ENCODE measurements around the gene B3GALT4. TPM values are rescaled to one million over a fixed set of nuclear protein-coding genes. Genes with fewer than 3 reads are reported as not detected.

B3GALT4 gene
- total RNA-seq, 6 experiments from 2014 or later, result 0.66 to 3.0 (median 2.7) TPM

- Mint-ChIP-seq H3K4me3 (no peak overlapping the region), H3K36me3 (ENCODE audit: low read depth) (0 out of 2 replicates have a peak, but pooled peaks cover 9% of the 10 kb centered on the region), H3K27me3 (ENCODE audit: insufficient read depth) (peaks cover 17% of the 10 kb centered on the region), H3K9me3 (peaks cover 4% of the 10 kb centered on the region), H3K4me1 (ENCODE audit: low read depth) (peaks cover 27% of the 10 kb centered on the region), H3K27ac (no peak overlapping the region; the same call in 1 of the 2 replicates)
- TF ChIP-seq CTCF (IDR thresholded peaks at IDR 0.05), result no peak
- no peak for DNase-seq
Measured at GRCh38 chr6:33301877-33302276, 25.0 kb downstream of the B3GALT4 start.

- TF ChIP-seq CTCF (IDR thresholded peaks at IDR 0.05), result no peak
- H3K27me3 Mint-ChIP-seq (ENCODE audit: insufficient read depth), result peaks cover 10% of the 10 kb centered on the region
- H3K36me3 Mint-ChIP-seq (ENCODE audit: low read depth), result peaks cover 14% of the 10 kb centered on the region; the same call in 1 of the 2 replicates
- DNase-seq, result no peak
- no peak overlapping the region for H3K27ac Mint-ChIP-seq
- H3K4me1 Mint-ChIP-seq (ENCODE audit: low read depth), result peaks cover 22% of the 10 kb centered on the region
- no peak overlapping the region for H3K4me3 Mint-ChIP-seq
- no peaks in the 10 kb centered on the region for H3K9me3 Mint-ChIP-seq
Measured at GRCh38 chr6:33304216-33304615, 27.3 kb downstream of the B3GALT4 start.

GRCh38 chr6:33305052-33305451 is 28.1 kb downstream of the B3GALT4 start:
- Mint-ChIP-seq H3K27me3 (ENCODE audit: insufficient read depth) (peaks cover 2% of the 10 kb centered on the region), H3K4me3 (no peak overlapping the region), H3K4me1 (ENCODE audit: low read depth) (peaks cover 17% of the 10 kb centered on the region), H3K36me3 (ENCODE audit: low read depth) (peaks cover 9% of the 10 kb centered on the region; the same call in 1 of the 2 replicates), H3K27ac (peak overlapping the region; percentile 11; the same call in 1 of the 2 replicates), H3K9me3 (no peaks in the 10 kb centered on the region)
- DNase-seq, result no peak
- no peak for TF ChIP-seq CTCF (IDR thresholded peaks at IDR 0.05)

GRCh38 chr6:33306356-33306755 is 29.4 kb downstream of the B3GALT4 start:
- no peak overlapping the region; the same call in 1 of the 2 replicates for H3K27ac Mint-ChIP-seq
- H3K4me1 Mint-ChIP-seq (ENCODE audit: low read depth), result peaks cover 12% of the 10 kb centered on the region; the same call in 1 of the 2 replicates
- H3K36me3 Mint-ChIP-seq (ENCODE audit: low read depth), result peaks cover 5% of the 10 kb centered on the region; the same call in 1 of the 2 replicates

GRCh38 chr6:33312361-33313104 is 35.6 kb downstream of the B3GALT4 start:
- no peak for TF ChIP-seq CTCF (IDR thresholded peaks at IDR 0.05)
- no peaks in the 10 kb centered on the region for H3K9me3 Mint-ChIP-seq
- H3K27ac Mint-ChIP-seq, result peak overlapping the region; percentile 98
- peak; percentile 55 for DNase-seq
- H3K27me3 Mint-ChIP-seq (ENCODE audit: insufficient read depth), result peaks cover 5% of the 10 kb centered on the region
- peak overlapping the region; percentile 98 for H3K4me3 Mint-ChIP-seq
- peaks cover 39% of the 10 kb centered on the region for H3K4me1 Mint-ChIP-seq (ENCODE audit: low read depth)
- H3K36me3 Mint-ChIP-seq (ENCODE audit: low read depth), result peaks cover 17% of the 10 kb centered on the region; the same call in 1 of the 2 replicates

More at GRCh38 chr6:33306356-33306755, 29.4 kb downstream of the B3GALT4 start:
- no peaks in the 10 kb centered on the region; the same call in 1 of the 2 replicates for H3K27me3 Mint-ChIP-seq (ENCODE audit: insufficient read depth)
- no peak overlapping the region for H3K4me3 Mint-ChIP-seq
- no peak for DNase-seq
- no peak for TF ChIP-seq CTCF (IDR thresholded peaks at IDR 0.05)
- no peaks in the 10 kb centered on the region for H3K9me3 Mint-ChIP-seq

Measured in HFFc6 (cell line).